H1 (cell line): ENCODE data around the gene VDR. TPM values are rescaled to one million over a fixed set of nuclear protein-coding genes. Genes with fewer than 3 reads are reported as not detected.

Experiments
- CTCF ChIA-PET: fragments of 300-600 bp; sonication (Branson Sonifier 250); formaldehyde crosslinking; loops from one replicate; lab custom pipeline; 2021; ENCODE audit not compliant: partially characterized antibody; lab: Charles Lee
- POLR2A ChIA-PET: fragments of 300-600 bp; sonication (Branson Sonifier 250); formaldehyde crosslinking; loops from one replicate; lab custom pipeline; 2021; ENCODE audit warnings: inconsistent platforms; ENCODE audit not compliant: partially characterized antibody; lab: Charles Lee
- DNase-seq, 2 experiments: peaks; one replicate each; pipeline versions ENCODE4 v3.0.0 to v3.0.0-alpha.2; 2010 to 2022; ENCODE audit warnings: low spot score in 2 of 2, low read depth in 1 of 2, mixed read lengths in 1 of 2
- FAIRE-seq: peaks from 2 replicates; lab custom pipeline; 2011; peaks lifted over from hg19 to GRCh38; lab: Jason Lieb, UNC
- H2AFZ ChIP-seq: 2 replicates; pipeline ENCODE4 v1.8.1; 2012; ENCODE audit warnings: low read length, inconsistent platforms
- H2AK5ac ChIP-seq: 2 replicates; pipeline ENCODE4 v1.6.1; 2013; ENCODE audit warnings: low read depth, low read length
- H2BK120ac ChIP-seq: replicated peaks from 2 replicates; pipeline ENCODE3; 2013; ENCODE audit warnings: low read depth, low read length, inconsistent platforms
- H2BK12ac ChIP-seq: 2 replicates; pipeline ENCODE4 v1.6.1; 2013; ENCODE audit warnings: low read depth, low read length
- H2BK15ac ChIP-seq: 2 replicates; pipeline ENCODE4 v1.6.1; 2013; ENCODE audit warnings: low read length
- H2BK20ac ChIP-seq: 2 replicates; pipeline ENCODE4 v1.6.1; 2013; ENCODE audit warnings: low read length
- H2BK5ac ChIP-seq: 2 replicates; pipeline ENCODE4 v1.6.1; 2013; ENCODE audit warnings: low read depth, low read length
- H3K14ac ChIP-seq: 2 replicates; pipeline ENCODE4 v1.6.1; 2013; ENCODE audit warnings: inconsistent platforms; ENCODE audit not compliant: insufficient read length
- H3K18ac ChIP-seq: 2 replicates; pipeline ENCODE4 v1.6.1; 2013; ENCODE audit warnings: low read length; ENCODE audit errors: extremely low read depth
- H3K23ac ChIP-seq: 2 replicates; pipeline ENCODE4 v1.6.1; 2013; ENCODE audit warnings: inconsistent platforms; ENCODE audit not compliant: insufficient read length
- H3K23me2 ChIP-seq: 2 replicates; pipeline ENCODE4 v1.6.1; 2013; ENCODE audit warnings: low read depth, low read length
- H3K27ac ChIP-seq: 2 replicates; pipeline ENCODE4 v1.6.1; 2011; ENCODE audit warnings: low read depth, low read length, inconsistent platforms
- H3K27me3 ChIP-seq, 4 experiments: replicated peaks in 1 of 4; 1 replicate in 1 of 4; 2 replicates in 3 of 4; pipeline versions ENCODE4 v1.6.1 to v1.8.1; 2011 to 2013; ENCODE audit warnings: low read length in 3 of 4, mild to moderate bottlenecking in 3 of 4, inconsistent platforms in 2 of 4, mixed read lengths in 2 of 4, moderate library complexity in 1 of 4; ENCODE audit not compliant: control insufficient read depth in 3 of 4, insufficient read depth in 3 of 4; ENCODE audit errors: extremely low read depth in 1 of 4
- H3K36me3 ChIP-seq, 4 experiments: 2 replicates each; pipeline versions ENCODE4 v1.6.1 to v1.8.1; 2011 to 2013; ENCODE audit warnings: mild to moderate bottlenecking in 4 of 4, low read length in 3 of 4, moderate library complexity in 2 of 4, control low read depth in 1 of 4, inconsistent platforms in 1 of 4; ENCODE audit not compliant: insufficient read depth in 4 of 4, control insufficient read depth in 2 of 4
- H3K4ac ChIP-seq: replicated peaks from 2 replicates; pipeline ENCODE3; 2013; ENCODE audit warnings: low read length, low read depth, mixed read lengths, inconsistent platforms; ENCODE audit not compliant: insufficient read length
- H3K4me1 ChIP-seq, 4 experiments: replicated peaks in 1 of 4; 1 replicate in 1 of 4; 2 replicates in 3 of 4; pipeline versions ENCODE4 v1.6.1 to v1.8.1; 2011 to 2013; ENCODE audit warnings: low read length in 3 of 4, inconsistent platforms in 2 of 4, mixed read lengths in 1 of 4; ENCODE audit not compliant: insufficient read depth in 4 of 4, control insufficient read depth in 3 of 4
- H3K4me2 ChIP-seq, 2 experiments: 2 replicates each; pipeline versions ENCODE4 v1.6.1 to v1.8.1; 2011 to 2013; ENCODE audit warnings: low read depth in 2 of 2, low read length in 2 of 2, control low read depth in 1 of 2, inconsistent platforms in 1 of 2, mild to moderate bottlenecking in 1 of 2; ENCODE audit not compliant: insufficient read depth in 1 of 2
- H3K4me3 ChIP-seq, 4 experiments: fragments of 200-600, 300-600 bp in 1 of 4; sonication (generic), shearing (Covaris generic), sonication (Bioruptor Twin) in 1 of 4; 2 replicates each; pipeline versions ENCODE4 v1.5.1 to v1.8.1; 2011 to 2016; ENCODE audit warnings: low read length in 4 of 4, low read depth in 3 of 4, control low read depth in 2 of 4, inconsistent platforms in 2 of 4, mild to moderate bottlenecking in 2 of 4, mixed read lengths in 1 of 4, moderate library complexity in 1 of 4; ENCODE audit not compliant: insufficient read depth in 2 of 4; ENCODE audit errors: extremely low read depth in 1 of 4
- H3K56ac ChIP-seq: replicated peaks from 2 replicates; pipeline ENCODE3; 2013; ENCODE audit warnings: low read depth, mild to moderate bottlenecking, mixed read lengths, low read length, inconsistent platforms; ENCODE audit not compliant: insufficient read length
- H3K79me1 ChIP-seq: 2 replicates; pipeline ENCODE4 v1.6.1; 2013; ENCODE audit warnings: low read depth, low read length, control low read depth
- H3K79me2 ChIP-seq, 2 experiments: 2 replicates each; pipeline versions ENCODE4 v1.6.1 to v1.8.1; 2012 to 2013; ENCODE audit warnings: low read length in 2 of 2, mild to moderate bottlenecking in 2 of 2, inconsistent platforms in 1 of 2; ENCODE audit not compliant: insufficient read depth in 2 of 2, control insufficient read depth in 1 of 2
- H3K9ac ChIP-seq, 4 experiments: replicated peaks in 1 of 4; 1 replicate in 1 of 4; 2 replicates in 3 of 4; pipeline versions ENCODE4 v1.6.1 to v1.8.1; 2011 to 2013; ENCODE audit warnings: low read depth in 3 of 4, low read length in 3 of 4, control low read depth in 2 of 4, mild to moderate bottlenecking in 2 of 4, moderate library complexity in 2 of 4, inconsistent platforms in 1 of 4; ENCODE audit errors: extremely low read depth in 1 of 4
- H3K9me3 ChIP-seq, 2 experiments: 2 replicates each; pipeline versions ENCODE4 v1.6.1 to v1.8.1; 2012 to 2013; ENCODE audit warnings: mild to moderate bottlenecking in 2 of 2, moderate library complexity in 2 of 2, control low read depth in 1 of 2, inconsistent platforms in 1 of 2, low read depth in 1 of 2, low read length in 1 of 2, mixed read lengths in 1 of 2; ENCODE audit not compliant: insufficient read depth in 2 of 2
- H4K20me1 ChIP-seq, 2 experiments: replicated peaks in 1 of 2; 2 replicates each; pipeline versions ENCODE3 to v1.8.1; 2011 to 2013; ENCODE audit warnings: inconsistent platforms in 2 of 2, low read length in 2 of 2, mild to moderate bottlenecking in 1 of 2; ENCODE audit not compliant: insufficient read depth in 2 of 2, control insufficient read depth in 1 of 2
- H4K5ac ChIP-seq: 2 replicates; pipeline ENCODE4 v1.6.1; 2013; ENCODE audit warnings: low read length, low read depth, mixed read lengths, inconsistent platforms; ENCODE audit not compliant: insufficient read length
- H4K8ac ChIP-seq: 2 replicates; pipeline ENCODE4 v1.8.0; 2013; ENCODE audit warnings: mild to moderate bottlenecking, moderate library complexity, low read length, inconsistent platforms; ENCODE audit not compliant: insufficient read depth; ENCODE audit errors: extremely low read depth
- H4K91ac ChIP-seq: replicated peaks from 2 replicates; pipeline ENCODE3; 2013; ENCODE audit warnings: low read length, mixed read lengths, inconsistent platforms; ENCODE audit not compliant: insufficient read length
- CBX8 ChIP-seq: fragments of 300-800, 300-1000 bp; sonication (generic); IDR thresholded peaks from 2 replicates; pipeline ENCODE4 v1.7.1; 2016; ENCODE audit warnings: low read depth, low read length, borderline replicate concordance
- CHD1 ChIP-seq: IDR thresholded peaks from 2 replicates; pipeline ENCODE4 v1.6.1; 2012; ENCODE audit warnings: low read depth, low read length, improper control_type of control experiment
- HDAC6 ChIP-seq: IDR thresholded peaks from one replicate; pipeline ENCODE4 v1.7.1; 2012; ENCODE audit warnings: low read depth, mild to moderate bottlenecking, inconsistent platforms, low read length, moderate library complexity
- MAFK ChIP-seq: IDR thresholded peaks from 2 replicates; pipeline ENCODE4 v1.6.1; 2012; ENCODE audit warnings: low read depth, mild to moderate bottlenecking, improper control_type of control experiment, low read length
- RAD21 ChIP-seq, 2 experiments: IDR thresholded peaks in 1 of 2; conservative IDR thresholded peaks in 1 of 2; 2 replicates each; pipeline ENCODE4 v1.6.1; 2011; ENCODE audit warnings: low read depth in 2 of 2, low read length in 2 of 2, improper control_type of control experiment in 1 of 2, inconsistent platforms in 1 of 2, mild to moderate bottlenecking in 1 of 2, moderate library complexity in 1 of 2
- RNF2 ChIP-seq: fragments of 200-900, 300-1000 bp; sonication (generic); IDR thresholded peaks from 2 replicates; pipeline ENCODE4 v1.7.1; 2016; ENCODE audit warnings: borderline replicate concordance, low read depth, mild to moderate bottlenecking, antibody characterized with exemption, low read length; ENCODE audit not compliant: poor library complexity, severe bottlenecking; ENCODE audit errors: missing control alignments
- SIN3A ChIP-seq, 2 experiments: IDR thresholded peaks in 1 of 2; conservative IDR thresholded peaks in 1 of 2; 2 replicates each; pipeline ENCODE4 v1.6.1; 2011 to 2012; ENCODE audit warnings: low read length in 2 of 2, improper control_type of control experiment in 1 of 2, low read depth in 1 of 2, mild to moderate bottlenecking in 1 of 2
- SRF ChIP-seq: IDR thresholded peaks from 2 replicates; pipeline ENCODE4 v1.6.1; 2011; ENCODE audit warnings: mild to moderate bottlenecking, low read depth, low read length, moderate library complexity
- TCF12 ChIP-seq: IDR thresholded peaks from 2 replicates; pipeline ENCODE4 v1.6.1; 2011; ENCODE audit warnings: low read depth, mild to moderate bottlenecking, low read length
- ZNF274 ChIP-seq: IDR thresholded peaks from 2 replicates; pipeline ENCODE4 v1.7.0; 2012; ENCODE audit warnings: low read length, borderline replicate concordance; ENCODE audit errors: extremely low read depth
- WGBS, 2 experiments: shearing (Covaris generic) in 1 of 2; methylation state at CpG; one replicate each; pipeline versions ENCODE4 v1.1.6 to v1.1.7; 2013 to 2015; ENCODE audit warnings: low lambda C conversion rate in 2 of 2, mixed read lengths in 2 of 2, inconsistent platforms in 1 of 2, low coverage in 1 of 2, missing lambda C conversion rate in 1 of 2; ENCODE audit not compliant: insufficient replicate concordance in 2 of 2, insufficient coverage in 1 of 2, insufficient read length in 1 of 2; ENCODE audit errors: extremely low coverage in 1 of 2, missing lambda C conversion rate in 1 of 2; 5-methylcytosine and 5-hydroxymethylcytosine counted together
- polyA plus RNA-seq, 7 experiments: library from polyadenylated mRNA; depleted of rRNA in 3 of 7; stranded (reverse) in 5 of 7; unstranded in 2 of 7; fragments of >200 nt in 5 of 7; fragments of 200-250 nt in 2 of 7; gene quantifications; 1 replicate in 5 of 7; 2 replicates in 1 of 7; 4 replicates in 1 of 7; pipeline versions ENCODE4 v1.2.1 to v1.2.3, GENCODE V29; 2011 to 2013; ENCODE audit warnings: missing spikeins in 2 of 7, mixed read lengths in 2 of 7
- total RNA-seq: library from RNA; stranded (reverse); fragmentation: NEBNext Ultra II Directional; extraction: Animal tissue kit (Norgen Biotek cat#: 25700); gene quantifications from 2 replicates; pipeline ENCODE4 v1.2.1, GENCODE V29; 2021

VDR gene
- total and polyA plus RNA-seq, 2 of the 8 experiments (the other 6 are each of a cell fraction or from before 2014, with no cell fraction given), result 0.44 to 0.65 TPM

GRCh38 chr12:47850153-47851084, 54.4 kb downstream of the VDR start:
- Histone ChIP-seq H4K91ac (no peak overlapping the region), H2BK20ac (no peak overlapping the region), H3K4me3 (no peak overlapping the region), H4K8ac (no peak overlapping the region), H2AK5ac (no peak overlapping the region), H2BK12ac (no peak overlapping the region), H3K9me3 (no peaks in the 10 kb centered on the region), H4K5ac (no peak overlapping the region), H3K4ac (no peak overlapping the region), H3K79me1 (no peaks in the 10 kb centered on the region; the same call in 1 of the 2 replicates), H3K23me2 (no peaks in the 10 kb centered on the region), H2BK120ac (no peak overlapping the region), H3K56ac (no peak overlapping the region), H4K20me1 (no peaks in the 10 kb centered on the region), H3K18ac (no peak overlapping the region; the same call in 1 of the 2 replicates), H3K9ac (no peak overlapping the region), H3K4me1 (peaks cover 0 to 13% (median 5%) of the 10 kb centered on the region in 4 experiments; a peak in 4 of 7 replicates), H3K27ac (no peak overlapping the region), H2BK15ac (peak overlapping the region; percentile 32; the same call in 1 of the 2 replicates), H3K79me2 (no peaks in the 10 kb centered on the region), H2AFZ (peak overlapping the region; percentile 76; the same call in 1 of the 2 replicates), H3K36me3 (no peaks in the 10 kb centered on the region), H3K27me3 (peaks cover 0 to 2% (median 0%) of the 10 kb centered on the region in 4 experiments; a peak in 2 of 7 replicates), H3K14ac (no peak overlapping the region), H3K23ac (no peak overlapping the region), H3K4me2 (peak overlapping the region; percentile 1 to 17; a peak in 2 of 4 replicates), H2BK5ac (no peak overlapping the region)
- no peak for FAIRE-seq
- 38% methylated on average over 9 of the region's 12 CpGs; no CpG with 5 or more reads in 1 of the 2 experiments for WGBS, 2 experiments
- POLR2A ChIA-PET, result interaction anchor here (1.1 to 28.4 kb wide), 2 partner anchors 9 to 42 kb away, joined by 3 to 480 read pairs; partner anchors contain the start of gene HDAC7
- CTCF ChIA-PET, result interaction anchor here (0.9 to 30.5 kb wide), 11 partner anchors 9 to 332 kb away, joined by 3 to 2001 read pairs (median 5); partner anchors contain the start of genes HDAC7 and SLC48A1
- DNase-seq, result no peak
- TF ChIP-seq SIN3A (conservative IDR thresholded peaks at IDR 0.05 in 1 of 2, IDR thresholded peaks at IDR 0.05 in 1 of 2; ENCODE audit: low read depth in 1 of 2, low read length in 2 of 2) (no peak), CHD1 (no peak), HDAC6 (no peak), ZNF274 (no peak), SRF (no peak), MAFK (no peak), CBX8 (no peak), RAD21 (IDR thresholded peaks at IDR 0.05 in 1 of 2, conservative IDR thresholded peaks at IDR 0.05 in 1 of 2; ENCODE audit: low read depth in 2 of 2, low read length in 2 of 2) (no peak), RNF2 (no peak), TCF12 (no peak)
